GM20000 (cell line): ENCODE data around the gene SLC45A3.

ENCODE experiments used
- DNase-seq: peaks from one replicate; pipeline ENCODE4 v3.0.0; 2012; ENCODE audit warnings: low spot score
- CTCF ChIP-seq: IDR thresholded peaks from 2 replicates; pipeline ENCODE4 v1.5.1; 2012; ENCODE audit warnings: mild to moderate bottlenecking, control low read depth; ENCODE audit errors: extremely low read depth, missing control alignments

SLC45A3 gene

GRCh38 chr1:205613854-205614412 is 66.4 kb downstream of the SLC45A3 start:
- DNase-seq: no peak
- TF ChIP-seq CTCF: no peak

- no peak for DNase-seq
- no peak for TF ChIP-seq CTCF
Observed at GRCh38 chr1:205612556-205612955, 67.8 kb downstream of the SLC45A3 start.

- no peak for TF ChIP-seq CTCF
- DNase-seq: no peak
Observed at GRCh38 chr1:205612104-205612503, 68.2 kb downstream of the SLC45A3 start.

- no peak for TF ChIP-seq CTCF
- DNase-seq: no peak
Observed at GRCh38 chr1:205610901-205611466, 69.3 kb downstream of the SLC45A3 start.

GRCh38 chr1:205610036-205610435 is 70.3 kb downstream of the SLC45A3 start:
- DNase-seq: no peak
- TF ChIP-seq CTCF: no peak
